Heart left ventricle (tissue), 16 donors: Measurements from ENCODE around the gene DUSP12. TPM values are rescaled to one million over a fixed set of nuclear protein-coding genes. Genes with fewer than 3 reads are reported as not detected.

Experiments
- ATAC-seq, 4 donors: fragments of 200-7000 bp; cut with Tn5 transposase; one replicate each; pipeline ENCODE4 v1.9.1; 2020 to 2022; ENCODE audit warnings: moderate library complexity in 4 of 4, mild to moderate bottlenecking in 3 of 4, moderate number of reproducible peaks in 1 of 4
- DNase-seq, 5 donors: peaks; one replicate each; pipeline ENCODE4 v3.0.0-alpha.2; 2020
- H3K27ac ChIP-seq, 12 donors: fragments of 200-600 bp; sonication (generic) in 4 of 12; one replicate each; pipeline versions ENCODE4 v1.5.0 to v1.8.0; 2016 to 2022; ENCODE audit warnings: mild to moderate bottlenecking in 2 of 12
- H3K27me3 ChIP-seq, 9 donors: fragments of 200-600 bp; sonication (generic) in 2 of 9; one replicate each; pipeline versions ENCODE4 v1.5.1 to v1.8.0; 2016 to 2022; ENCODE audit warnings: mild to moderate bottlenecking in 3 of 9
- H3K36me3 ChIP-seq, 9 donors: fragments of 200-600 bp; sonication (generic) in 2 of 9; one replicate each; pipeline versions ENCODE4 v1.5.0 to v1.8.0; 2018 to 2022; ENCODE audit warnings: mild to moderate bottlenecking in 2 of 9
- H3K4me1 ChIP-seq, 12 donors: fragments of 200-600 bp; sonication (generic) in 4 of 12; one replicate each; pipeline versions ENCODE4 v1.5.0 to v1.8.0; 2016 to 2022; ENCODE audit warnings: mild to moderate bottlenecking in 3 of 12
- H3K4me3 ChIP-seq, 12 donors: fragments of 200-600 bp; sonication (generic) in 4 of 12; one replicate each; pipeline versions ENCODE4 v1.5.0 to v1.8.0; 2017 to 2022; ENCODE audit warnings: mild to moderate bottlenecking in 9 of 12, moderate library complexity in 4 of 12
- H3K9me3 ChIP-seq, 12 donors: fragments of 200-600 bp; sonication (generic) in 4 of 12; one replicate each; pipeline versions ENCODE4 v1.5.0 to v1.8.0; 2016 to 2022; ENCODE audit warnings: mild to moderate bottlenecking in 1 of 12
- CTCF ChIP-seq, 12 donors: fragments of 200-600 bp; sonication (generic) in 4 of 12; IDR thresholded peaks; one replicate each; pipeline versions ENCODE4 v1.5.0 to v1.8.0; 2018 to 2022; ENCODE audit warnings: antibody characterized with exemption in 12 of 12, mild to moderate bottlenecking in 5 of 12
- POLR2A ChIP-seq, 2 donors: fragments of 450-650 bp; IDR thresholded peaks; one replicate each; pipeline ENCODE4 v1.6.1; 2017; ENCODE audit warnings: antibody characterized with exemption in 2 of 2, mild to moderate bottlenecking in 2 of 2, moderate library complexity in 2 of 2
- WGBS, 4 donors: extraction: QIAGEN DNeasy Blood & Tissue Kit in 2 of 4; methylation state at CpG; one replicate each; pipeline versions ENCODE4 v1.1.5 to v1.1.7; 2013 to 2018; 5-methylcytosine and 5-hydroxymethylcytosine counted together
- intact Hi-C, 10 donors: fragments of 100-400 bp; cut with DNase I; formaldehyde crosslinking; loops; one replicate each; pipeline versions ENCODE4 v1.11.1 to v1.14.2; 2022
- polyA plus RNA-seq, 2 donors: library from polyadenylated mRNA; stranded (reverse); fragments of 200-250 nt; gene quantifications; one replicate each; pipeline ENCODE4 v1.2.3, GENCODE V29; 2013
- total RNA-seq, 9 donors: library from RNA; depleted of rRNA in 2 of 9; stranded (reverse); fragments of >200 nt in 2 of 9; fragmentation: NEBNext Ultra II Directional in 3 of 9; extraction: Animal tissue kit (Norgen Biotek cat#: 25700) in 3 of 9; gene quantifications; one replicate each; pipeline versions ENCODE4 v1.1.0 to v1.2.4, GENCODE V29; 2016 to 2023
- donor health status: ischemic (EF 13 %, LVEDD 7.1; RV severe dilation, severe dysfunction).
- donor health status: healthy with polysubstance abuse.
- donor health status: DM: no; HTN: yes; CAD: no.
- donor health status: DM: no; HTN: no; CAD: no.
- donor health status: ischemic (EF 25% LVEDD 6.9; RV normal size, moderate dysfunction).
- donor health status: ischemic (EF 25% LVEDD 5.7; RV mildly dilated, moderate dysfunction).
- donor health status: healthy.
- donor health status: DM: yes; HTN: yes; CAD: no.
- donor health status: ischemic (EF 35%, LVEDD 5.7; RV mildly dilated, moderate dysfunction).
- donor health status: nonischemic (EF 11% LVEDD 7.7; RV severe dilation, severe dysfunction).
- donor health status: DM: yes; HTN: yes; CAD: no.
- donor health status: PGD.
- donor health status: ischemic (EF 29% LVEDD 5.4; RV normal size, mild dysfunction).
- donor health status: nonischemic (EF 23%, LVEDD 6.1; RV moderate dilation, normal function).

DUSP12 gene
- total and polyA plus RNA-seq, 11 donors, result 5.2 to 18.1 (median 7.1) TPM

- H3K36me3 ChIP-seq, result no peaks in the 10 kb centered on the region
- TF ChIP-seq POLR2A (IDR thresholded peaks at IDR 0.05), result no peak
- DNase-seq, result no peak
- H3K27me3 ChIP-seq, result no peaks in the 10 kb centered on the region
- intact Hi-C loops, result no loop called here
- peak; percentile 52 to 86 (median 68) for ATAC-seq
- peaks cover 0 to 81% (median 19%) of the 10 kb centered on the region in 12 donors for H3K4me1 ChIP-seq
- peak overlapping the region in 1 of 12 donors; percentile 19 for H3K4me3 ChIP-seq
- no peaks in the 10 kb centered on the region for H3K9me3 ChIP-seq
- H3K27ac ChIP-seq, result peak overlapping the region in 2 of 12 donors; percentile 28 to 90
Measured at GRCh38 chr1:161772397-161772796, 22.8 kb downstream of the DUSP12 start.

- 66 to 76% (median 69%) methylated on average over 4 of the region's 4 CpGs for WGBS, 4 donors
- no peaks in the 10 kb centered on the region for H3K27me3 ChIP-seq
- no peak overlapping the region for H3K4me3 ChIP-seq
- no peaks in the 10 kb centered on the region for H3K9me3 ChIP-seq
- ATAC-seq (no peak), DNase-seq (no peak)
- peaks cover 0 to 69% (median 9%) of the 10 kb centered on the region in 12 donors for H3K4me1 ChIP-seq
- intact Hi-C loops, result no loop called here
- TF ChIP-seq CTCF (IDR thresholded peaks at IDR 0.05) (no peak), POLR2A (IDR thresholded peaks at IDR 0.05) (no peak)
- peaks cover 0 to 12% (median 0%) of the 10 kb centered on the region in 9 donors for H3K36me3 ChIP-seq
- H3K27ac ChIP-seq, result peak overlapping the region in 1 of 12 donors; percentile 90
Measured at GRCh38 chr1:161773791-161774190, 24.2 kb downstream of the DUSP12 start.

- WGBS, 4 donors, result 93 to 97% (median 94%) methylated on average over 2 of the region's 2 CpGs
- intact Hi-C loops, result no loop called here
- H3K27me3 ChIP-seq, result no peaks in the 10 kb centered on the region
Measured at GRCh38 chr1:161777261-161777660, 27.7 kb downstream of the DUSP12 start.

GRCh38 chr1:161778522-161778921 is 28.9 kb downstream of the DUSP12 start:
- Histone ChIP-seq H3K27ac (no peak overlapping the region), H3K27me3 (no peaks in the 10 kb centered on the region), H3K36me3 (peaks cover 0 to 53% (median 28%) of the 10 kb centered on the region in 9 donors), H3K4me3 (no peak overlapping the region), H3K4me1 (peaks cover 0 to 22% (median 0%) of the 10 kb centered on the region in 12 donors), H3K9me3 (no peaks in the 10 kb centered on the region)
- ATAC-seq (no peak), DNase-seq (no peak)
- TF ChIP-seq POLR2A (IDR thresholded peaks at IDR 0.05) (no peak), CTCF (IDR thresholded peaks at IDR 0.05) (no peak)
- intact Hi-C loops, result no loop called here
- 89 to 96% (median 93%) methylated on average over 1 of the region's 1 CpG for WGBS, 4 donors

More at GRCh38 chr1:161777261-161777660, 27.7 kb downstream of the DUSP12 start:
- Histone ChIP-seq H3K4me3 (no peak overlapping the region), H3K4me1 (peaks cover 0 to 35% (median 2%) of the 10 kb centered on the region in 12 donors), H3K27ac (no peak overlapping the region), H3K9me3 (no peaks in the 10 kb centered on the region), H3K36me3 (peaks cover 0 to 41% (median 18%) of the 10 kb centered on the region in 9 donors)
- TF ChIP-seq CTCF (IDR thresholded peaks at IDR 0.05), result no peak
- TF ChIP-seq POLR2A (IDR thresholded peaks at IDR 0.05), result no peak
- ATAC-seq (no peak), DNase-seq (no peak)

GRCh38 chr1:161779393-161779792 is 29.8 kb downstream of the DUSP12 start:
- intact Hi-C loops, result no loop called here
- Histone ChIP-seq H3K27me3 (no peaks in the 10 kb centered on the region), H3K9me3 (no peaks in the 10 kb centered on the region), H3K4me1 (peaks cover 0 to 14% (median 0%) of the 10 kb centered on the region in 12 donors), H3K27ac (no peak overlapping the region), H3K4me3 (no peak overlapping the region), H3K36me3 (peaks cover 0 to 62% (median 37%) of the 10 kb centered on the region in 9 donors)
- ATAC-seq (no peak), DNase-seq (no peak)
- TF ChIP-seq CTCF (IDR thresholded peaks at IDR 0.05), result no peak
- no peak for TF ChIP-seq POLR2A (IDR thresholded peaks at IDR 0.05)
- WGBS, 4 donors, result 82 to 92% (median 85%) methylated on average over 2 of the region's 2 CpGs
